ENCODE results near the gene MACROD2. TPM values are rescaled to one million over a fixed set of nuclear protein-coding genes. Genes with fewer than 3 reads are reported as not detected.

MACROD2 gene
- total RNA-seq, 6 experiments from 2014 or later, result 0.05 to 0.57 (median 0.11) TPM; not detected in 1

DNA sequence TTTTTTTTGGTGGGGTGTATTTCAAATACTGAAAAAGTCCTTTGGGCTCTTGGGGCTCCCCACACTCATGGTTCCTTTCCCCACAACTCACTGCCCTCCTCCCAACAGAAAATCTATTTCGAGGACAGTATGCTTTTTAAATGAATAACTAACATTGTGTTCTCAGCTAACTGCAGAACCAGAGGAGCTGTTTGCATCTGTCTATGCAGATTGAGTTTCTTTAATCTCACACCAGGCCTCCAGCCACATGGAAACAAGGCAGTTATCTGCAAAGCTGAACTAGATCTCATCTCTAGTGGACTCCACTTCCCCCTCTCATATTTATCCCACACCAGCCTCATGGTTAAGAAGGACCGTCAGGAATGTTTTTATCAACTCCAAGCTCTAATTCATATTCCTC lies 1622.8 kb downstream of the MACROD2 start:
- TF ChIP-seq, protein P1, sequence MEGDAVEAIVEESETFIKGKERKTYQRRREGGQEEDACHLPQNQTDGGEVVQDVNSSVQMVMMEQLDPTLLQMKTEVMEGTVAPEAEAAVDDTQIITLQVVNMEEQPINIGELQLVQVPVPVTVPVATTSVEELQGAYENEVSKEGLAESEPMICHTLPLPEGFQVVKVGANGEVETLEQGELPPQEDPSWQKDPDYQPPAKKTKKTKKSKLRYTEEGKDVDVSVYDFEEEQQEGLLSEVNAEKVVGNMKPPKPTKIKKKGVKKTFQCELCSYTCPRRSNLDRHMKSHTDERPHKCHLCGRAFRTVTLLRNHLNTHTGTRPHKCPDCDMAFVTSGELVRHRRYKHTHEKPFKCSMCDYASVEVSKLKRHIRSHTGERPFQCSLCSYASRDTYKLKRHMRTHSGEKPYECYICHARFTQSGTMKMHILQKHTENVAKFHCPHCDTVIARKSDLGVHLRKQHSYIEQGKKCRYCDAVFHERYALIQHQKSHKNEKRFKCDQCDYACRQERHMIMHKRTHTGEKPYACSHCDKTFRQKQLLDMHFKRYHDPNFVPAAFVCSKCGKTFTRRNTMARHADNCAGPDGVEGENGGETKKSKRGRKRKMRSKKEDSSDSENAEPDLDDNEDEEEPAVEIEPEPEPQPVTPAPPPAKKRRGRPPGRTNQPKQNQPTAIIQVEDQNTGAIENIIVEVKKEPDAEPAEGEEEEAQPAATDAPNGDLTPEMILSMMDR (IDR thresholded peaks at IDR 0.05), result no peak

DNA sequence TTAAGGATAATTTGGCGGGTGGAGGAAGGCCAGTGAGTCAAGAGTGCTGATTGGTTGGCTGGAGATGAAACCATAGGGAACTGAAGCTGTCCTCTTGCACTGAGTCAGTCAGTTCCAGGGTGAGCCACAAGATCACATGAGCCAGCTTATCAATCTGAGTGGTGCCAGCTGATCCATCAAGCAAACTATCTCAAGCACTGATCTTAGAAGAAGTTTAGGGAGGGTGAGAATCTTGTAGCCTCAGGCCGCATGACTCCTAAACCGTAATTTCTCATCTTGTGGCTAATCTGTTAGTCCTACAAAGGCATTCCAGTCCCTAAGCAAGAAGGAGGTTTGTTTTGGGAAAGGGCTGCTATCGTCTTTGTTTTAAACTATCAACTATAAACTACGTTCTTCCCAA lies 1623.6 kb downstream of the MACROD2 start:
- no peak for DNase-seq
- Mint-ChIP-seq H3K36me3 (ENCODE audit: low read depth) (no peaks in the 10 kb centered on the region), H3K4me1 (ENCODE audit: low read depth) (peaks cover 40% of the 10 kb centered on the region), H3K27me3 (ENCODE audit: insufficient read depth) (no peaks in the 10 kb centered on the region; the same call in 1 of the 2 replicates), H3K9me3 (no peaks in the 10 kb centered on the region), H3K27ac (no peak overlapping the region; the same call in 1 of the 2 replicates), H3K4me3 (no peak overlapping the region)
- TF ChIP-seq, protein P1 (IDR thresholded peaks at IDR 0.05), result no peak

More for the DNA sequence above, 1622.8 kb downstream of the MACROD2 start:
- H3K9me3 Mint-ChIP-seq, result no peaks in the 10 kb centered on the region
- H3K4me1 Mint-ChIP-seq (ENCODE audit: low read depth), result peaks cover 40% of the 10 kb centered on the region
- H3K4me3 Mint-ChIP-seq, result no peak overlapping the region
- H3K27me3 Mint-ChIP-seq (ENCODE audit: insufficient read depth), result no peaks in the 10 kb centered on the region; the same call in 1 of the 2 replicates
- no peak overlapping the region for H3K27ac Mint-ChIP-seq
- no peaks in the 10 kb centered on the region for H3K36me3 Mint-ChIP-seq (ENCODE audit: low read depth)
- DNase-seq, result no peak

DNA sequence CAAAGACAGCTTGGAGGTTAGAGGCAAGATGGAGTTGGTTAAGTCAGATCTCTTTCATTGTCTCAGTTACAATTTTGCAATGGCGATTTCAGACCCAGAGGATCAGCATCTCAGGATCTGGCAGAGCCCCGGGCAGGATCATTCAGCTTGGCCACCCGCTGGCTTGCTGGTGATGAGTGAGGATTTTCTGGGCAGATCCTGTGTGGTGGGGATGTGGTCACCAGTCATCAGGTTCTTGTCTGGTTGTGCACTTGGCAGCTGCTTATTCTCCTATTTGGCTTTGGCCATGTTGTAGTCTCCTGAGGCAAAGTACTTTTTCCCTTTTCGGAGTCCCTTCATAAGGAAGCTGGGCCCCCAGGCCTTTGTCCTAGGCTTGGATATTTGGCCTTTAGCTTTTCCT lies 1624.0 kb downstream of the MACROD2 start:
- TF ChIP-seq, protein P1 (IDR thresholded peaks at IDR 0.05), result no peak
- peak overlapping the region; percentile 25; the same call in 1 of the 2 replicates for H3K27ac Mint-ChIP-seq
- no peaks in the 10 kb centered on the region; the same call in 1 of the 2 replicates for H3K27me3 Mint-ChIP-seq (ENCODE audit: insufficient read depth)
- H3K4me3 Mint-ChIP-seq, result no peak overlapping the region
- no peaks in the 10 kb centered on the region for H3K36me3 Mint-ChIP-seq (ENCODE audit: low read depth)
- peaks cover 40% of the 10 kb centered on the region for H3K4me1 Mint-ChIP-seq (ENCODE audit: low read depth)
- DNase-seq, result no peak
- no peaks in the 10 kb centered on the region for H3K9me3 Mint-ChIP-seq

DNA sequence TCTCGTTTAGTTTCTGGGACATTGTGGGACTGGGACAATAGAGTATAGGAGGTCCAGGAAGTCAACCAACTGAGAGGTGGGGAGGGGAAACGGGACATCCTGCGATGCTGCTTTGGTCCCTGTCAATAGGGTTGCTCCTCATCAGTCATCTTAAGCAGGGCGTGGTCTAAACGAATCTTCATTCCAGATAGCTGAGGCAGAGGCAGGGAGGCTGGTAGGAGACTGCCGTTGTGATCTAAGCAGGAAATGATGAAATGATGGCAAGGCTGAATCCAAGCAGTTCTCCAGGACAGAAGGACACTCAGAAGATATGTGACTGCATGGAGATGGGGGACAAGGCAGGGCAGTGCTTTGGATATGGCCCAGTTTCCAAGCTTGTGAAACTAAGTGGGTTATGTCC lies 1624.5 kb downstream of the MACROD2 start:
- H3K9me3 Mint-ChIP-seq, result no peaks in the 10 kb centered on the region
- no peak overlapping the region for H3K4me3 Mint-ChIP-seq
- H3K27me3 Mint-ChIP-seq (ENCODE audit: insufficient read depth), result no peaks in the 10 kb centered on the region; the same call in 1 of the 2 replicates
- peaks cover 38% of the 10 kb centered on the region for H3K4me1 Mint-ChIP-seq (ENCODE audit: low read depth)
- H3K36me3 Mint-ChIP-seq (ENCODE audit: low read depth), result no peaks in the 10 kb centered on the region
- TF ChIP-seq, protein P1 (IDR thresholded peaks at IDR 0.05), result no peak
- no peak for DNase-seq
- H3K27ac Mint-ChIP-seq, result peak overlapping the region; percentile 25; the same call in 1 of the 2 replicates

DNA sequence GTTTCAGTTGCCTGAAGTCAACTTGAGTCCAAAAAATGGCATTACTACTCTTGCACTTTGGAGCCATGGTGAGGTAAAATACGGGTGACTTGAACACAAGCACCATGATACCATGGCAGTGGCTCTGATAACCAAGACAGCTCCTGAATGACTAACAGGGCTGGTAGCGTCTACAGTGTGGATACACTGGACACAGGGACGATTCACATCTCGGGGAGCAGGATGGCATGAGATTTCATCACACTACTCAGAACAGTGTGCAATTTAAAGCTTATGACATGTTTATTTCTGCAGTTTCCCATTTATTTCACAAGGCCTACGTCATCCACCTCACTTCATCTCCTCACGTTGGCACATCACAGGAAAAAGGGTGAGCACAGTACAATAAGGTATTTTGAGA lies 1627.1 kb downstream of the MACROD2 start:
- TF ChIP-seq, protein P1 (IDR thresholded peaks at IDR 0.05), result no peak
- H3K27me3 Mint-ChIP-seq (ENCODE audit: insufficient read depth), result no peaks in the 10 kb centered on the region; the same call in 1 of the 2 replicates
- peaks cover 19% of the 10 kb centered on the region for H3K4me1 Mint-ChIP-seq (ENCODE audit: low read depth)
- DNase-seq, result no peak
- no peak overlapping the region for H3K4me3 Mint-ChIP-seq
- H3K27ac Mint-ChIP-seq, result no peak overlapping the region
- H3K9me3 Mint-ChIP-seq, result no peaks in the 10 kb centered on the region; the same call in 1 of the 2 replicates
- H3K36me3 Mint-ChIP-seq (ENCODE audit: low read depth), result no peaks in the 10 kb centered on the region
